Stimulated activated naive CD4-positive, alpha-beta T cell (primary cell): ENCODE results near the gene EID1.
"Not testable (repeated sequence)": the region's sequence is repeated elsewhere in the genome, so short reads cannot be mapped to it uniquely, and the experiment has no call there.

Experiments
- DNase-seq, 6 experiments: peaks; one replicate each; lab custom pipeline; 2025; lab: John Stamatoyannopoulos, UW

The EID1 gene

GRCh38 chr15:48869966-48870365, 8.0 kb upstream of the EID1 start:
- DNase-seq: no peak

GRCh38 chr15:48871542-48871941, 6.4 kb upstream of the EID1 start:
- no peak for DNase-seq

GRCh38 chr15:48872632-48873031, 5.3 kb upstream of the EID1 start:
- DNase-seq: no peak

GRCh38 chr15:48875241-48875960, 2.5 kb upstream of the EID1 start:
- no peak for DNase-seq

GRCh38 chr15:48876057-48876456, 1.9 kb upstream of the EID1 start:
- no peak for DNase-seq

GRCh38 chr15:48880070-48880634, 2.2 kb downstream of the EID1 start:
- no peak for DNase-seq

GRCh38 chr15:48883699-48884098, 5.8 kb downstream of the EID1 start:
- DNase-seq: no peak

- no peak for DNase-seq
These were observed 9.2 kb downstream of the EID1 start for GRCh38 chr15:48887144-48887543.

- DNase-seq: no peak
These were observed 10.3 kb downstream of the EID1 start for GRCh38 chr15:48888191-48888590.

GRCh38 chr15:48888836-48889235, 10.9 kb downstream of the EID1 start:
- no peak for DNase-seq

GRCh38 chr15:48889925-48890324, 12.0 kb downstream of the EID1 start:
- DNase-seq: no peak

- DNase-seq: no peak
These were observed 12.5 kb downstream of the EID1 start for GRCh38 chr15:48890375-48890972.

- DNase-seq: no peak
These were observed 13.4 kb downstream of the EID1 start for GRCh38 chr15:48891232-48891765.

- DNase-seq: no peak
These were observed 15.4 kb downstream of the EID1 start for GRCh38 chr15:48893311-48893710.

- no peak for DNase-seq
These were observed 19.2 kb downstream of the EID1 start for GRCh38 chr15:48896869-48897814.

- DNase-seq: no peak
These were observed 20.1 kb downstream of the EID1 start for GRCh38 chr15:48898032-48898431.

GRCh38 chr15:48898446-48898845, 20.5 kb downstream of the EID1 start:
- DNase-seq: no peak

- DNase-seq: no peak
These were observed 21.9 kb downstream of the EID1 start for GRCh38 chr15:48899793-48900192.

- DNase-seq: no peak
These were observed 26.8 kb downstream of the EID1 start for GRCh38 chr15:48904758-48905157.

GRCh38 chr15:48905216-48905615, 27.3 kb downstream of the EID1 start:
- DNase-seq: no peak

GRCh38 chr15:48905847-48906246, 27.9 kb downstream of the EID1 start:
- DNase-seq: no peak

GRCh38 chr15:48909313-48909712, 31.4 kb downstream of the EID1 start:
- not testable (repeated sequence) for DNase-seq
